DMS 273 (cell line): ENCODE measurements around the gene DYTN.
"Not testable (repeated sequence)": the region's sequence is repeated elsewhere in the genome, so short reads cannot be mapped to it uniquely, and the experiment has no call there.

Experiments used
- DNase-seq: peaks from one replicate; lab custom pipeline; 2025; ENCODE audit not compliant: unreplicated experiment; lab: John Stamatoyannopoulos, UW

The DYTN gene, protein sequence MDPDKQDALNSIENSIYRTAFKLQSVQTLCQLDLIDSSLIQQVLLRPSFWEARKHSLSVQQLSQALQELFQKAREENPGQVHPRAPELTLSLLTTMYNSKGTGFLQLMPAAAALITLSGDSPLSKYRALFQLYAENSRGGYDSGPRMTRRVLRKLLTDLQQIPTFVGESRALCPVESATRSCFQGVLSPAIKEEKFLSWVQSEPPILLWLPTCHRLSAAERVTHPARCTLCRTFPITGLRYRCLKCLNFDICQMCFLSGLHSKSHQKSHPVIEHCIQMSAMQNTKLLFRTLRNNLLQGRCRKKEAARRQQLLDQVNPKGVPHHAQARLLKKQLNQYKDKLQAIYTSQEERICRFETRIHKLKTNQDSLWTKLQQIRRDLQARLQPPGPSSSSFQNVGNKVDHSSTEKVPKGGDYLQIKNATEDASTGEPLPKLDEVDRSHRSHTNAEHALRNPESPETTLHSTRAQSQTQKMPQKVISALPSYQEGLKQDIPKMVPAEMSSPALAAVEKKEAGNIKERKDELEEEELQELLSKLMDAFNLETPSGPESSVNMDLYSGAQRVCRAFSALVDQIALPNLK

DNA sequence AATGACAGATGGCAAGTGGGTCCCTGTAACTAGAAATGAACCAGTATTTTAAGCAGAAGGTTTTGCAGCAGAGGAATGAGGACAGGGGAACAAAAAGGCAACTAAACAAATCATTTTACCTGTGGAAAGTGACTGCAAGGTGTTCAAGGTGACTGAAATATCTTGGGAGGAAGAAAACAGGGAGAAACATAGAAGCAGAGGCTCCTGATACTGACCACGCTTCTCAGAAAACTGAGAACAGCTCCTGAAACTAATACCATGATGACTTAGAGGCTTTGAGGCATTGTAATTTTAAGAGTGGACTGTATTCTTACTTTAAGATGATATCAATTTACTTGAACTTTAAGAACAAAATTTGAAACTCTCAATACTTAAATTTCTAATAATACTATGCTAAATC, at the start of gene DYTN:
TSS of gene DYTN (minus strand) at position 101 of the 400 bp plus-strand sequence. CDS start 117 bp downstream, outside the sequence.
- no peak for DNase-seq

DNA sequence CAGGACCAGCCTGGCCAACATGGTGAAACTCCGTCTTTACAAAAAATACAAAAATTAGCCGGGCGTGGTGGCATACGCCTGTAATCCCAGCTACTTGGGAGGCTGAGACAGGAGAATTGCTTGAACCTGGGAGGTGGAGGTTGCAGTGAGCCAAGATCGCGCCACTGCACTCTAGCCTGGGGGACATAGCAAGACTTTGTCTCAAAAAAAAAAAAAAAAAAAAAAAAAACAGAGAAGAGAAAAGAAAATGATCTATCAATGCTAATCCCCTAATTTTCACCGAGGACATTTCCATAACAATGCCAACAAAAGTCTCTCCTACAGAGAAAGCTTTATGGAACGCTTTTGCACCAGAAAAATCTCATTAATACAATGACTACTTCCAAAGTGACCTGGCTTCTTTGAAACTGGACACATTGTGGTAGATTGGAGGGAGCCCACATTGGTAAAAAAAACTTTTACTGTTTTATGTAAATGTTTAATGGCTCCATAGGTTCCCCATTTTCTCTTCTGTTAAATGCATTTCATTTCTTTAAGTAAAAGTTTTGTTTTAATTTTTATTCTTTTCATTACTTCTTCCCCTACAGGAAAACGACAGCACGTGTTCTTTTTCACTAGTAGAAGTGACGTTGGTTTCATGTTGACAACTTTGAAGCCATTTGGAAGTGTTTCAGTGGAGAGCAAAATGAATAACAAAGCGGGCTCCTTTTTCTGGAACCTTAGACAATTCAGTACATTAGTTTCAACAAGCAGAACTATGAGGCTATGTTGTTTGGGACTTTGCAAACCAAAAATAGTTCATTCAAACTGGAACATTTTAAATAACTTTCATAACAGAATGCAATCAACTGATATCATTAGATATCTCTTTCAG, 48.1 kb upstream of the DYTN start:
- no peak for DNase-seq

DNA sequence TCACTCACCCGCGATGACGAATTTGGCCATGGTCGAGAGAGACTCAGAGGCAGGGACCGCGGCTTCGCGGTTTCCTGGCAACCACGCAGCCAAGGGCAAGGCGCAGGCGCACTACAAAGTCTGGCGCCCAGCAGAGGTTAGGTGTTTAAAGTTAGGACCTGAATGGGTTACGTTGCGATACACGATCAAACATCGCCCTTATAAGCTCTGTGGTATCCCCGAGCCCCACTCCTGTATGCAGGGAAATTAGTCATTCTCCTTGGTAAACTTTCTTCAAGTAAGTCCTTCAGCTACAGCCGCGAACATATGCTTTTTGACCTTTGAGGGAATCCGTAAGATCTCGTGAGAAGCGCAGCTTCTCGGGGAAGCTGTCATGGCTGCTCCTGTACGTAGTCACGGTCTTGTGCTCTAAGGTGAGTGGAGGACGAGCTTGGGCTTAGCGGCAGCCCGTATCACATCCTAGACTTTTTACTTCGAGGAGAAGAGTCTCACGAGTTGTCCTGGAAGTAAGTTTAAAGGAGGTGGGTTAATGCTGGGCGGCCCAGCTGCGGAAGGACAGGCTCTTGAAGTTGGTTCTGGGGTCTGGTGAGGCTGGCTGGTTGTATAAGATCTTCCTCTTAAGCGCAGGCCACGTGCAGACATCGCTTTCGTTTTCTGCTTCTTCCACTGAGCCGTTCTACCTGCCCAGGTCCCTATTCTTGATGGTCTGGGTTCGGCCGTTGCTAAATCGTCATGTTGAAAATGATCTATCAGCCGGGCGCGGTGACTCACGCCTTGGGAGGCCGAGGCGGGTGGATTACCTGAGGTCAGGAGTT, 47.3 kb upstream of the DYTN start, which contains the start of the genes FASTKD2 and MDH1B:
TSS of gene FASTKD2 (plus strand) at position 365 of the 815 bp plus-strand sequence. CDS start 1,088 bp downstream, outside the sequence.
TSS of gene MDH1B (minus strand) at position 87 of the 815 bp plus-strand sequence. CDS start at position 30, 57 bp downstream.
- peak; percentile 91 for DNase-seq

DNA sequence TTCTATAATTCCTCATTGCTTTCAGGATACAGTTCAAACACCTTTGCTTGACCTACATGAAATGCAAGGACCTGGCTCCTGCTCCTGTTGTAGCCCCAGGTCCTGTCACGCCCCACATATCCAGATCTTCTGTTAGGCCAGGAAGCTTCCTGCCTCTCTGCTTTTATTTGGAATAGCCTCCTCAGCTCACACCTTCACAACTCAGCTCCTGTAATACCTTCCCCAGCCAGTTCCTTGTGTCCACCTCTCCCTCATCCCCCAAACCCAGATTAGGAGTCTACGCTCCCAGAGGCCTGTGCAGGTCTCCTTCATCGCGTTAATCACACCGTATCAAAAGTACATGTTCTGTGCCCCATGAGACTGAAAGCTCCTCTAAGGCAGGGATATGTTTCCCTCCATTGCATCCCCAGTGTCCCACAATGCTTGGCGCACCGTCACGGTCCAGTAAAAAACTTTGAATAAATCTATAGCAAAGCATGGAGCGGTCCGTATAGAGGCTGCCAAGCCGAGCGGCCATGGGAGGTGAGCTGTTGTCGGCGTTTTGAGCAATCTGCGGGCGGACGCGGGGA, 46.6 kb upstream of the DYTN start:
- peak; percentile 54 for DNase-seq

DNA sequence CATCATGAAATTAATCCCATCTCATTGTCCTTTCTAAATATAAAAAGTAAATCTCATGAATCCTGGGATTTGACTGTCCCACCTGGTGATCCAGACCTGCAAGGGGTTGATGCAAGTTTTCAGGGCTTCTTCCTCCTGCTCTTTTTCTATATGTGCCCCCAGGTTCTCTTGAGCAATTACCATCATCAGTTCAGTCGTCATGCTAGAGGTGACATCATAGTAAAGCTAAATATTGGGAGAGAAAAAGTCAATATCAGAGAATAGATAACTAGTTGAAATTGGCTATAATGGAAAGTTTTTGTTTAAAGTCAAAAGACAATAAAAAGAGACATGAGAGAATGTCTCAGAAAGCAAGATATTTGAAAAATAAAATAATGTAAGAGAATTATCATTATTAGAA, 38.6 kb upstream of the DYTN start:
- no peak for DNase-seq

DNA sequence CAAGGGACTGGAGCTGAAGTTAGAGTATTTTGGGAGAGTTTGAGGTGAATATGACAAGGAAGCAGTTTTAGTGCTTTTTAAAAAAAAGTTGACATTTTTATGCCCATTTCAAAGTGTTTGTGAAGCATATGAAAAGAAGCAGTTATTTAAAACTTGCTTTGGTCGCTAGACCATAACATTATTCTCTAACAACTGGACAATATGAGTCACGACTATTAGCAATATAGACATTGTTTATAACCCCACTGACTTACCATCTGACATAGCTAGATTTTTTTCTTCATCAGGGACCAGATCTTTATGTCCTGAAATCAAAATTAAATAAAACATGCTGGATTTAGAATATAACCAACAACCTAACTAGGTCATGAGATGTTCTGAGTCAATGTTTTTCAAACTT, 22.6 kb upstream of the DYTN start:
- DNase-seq = no peak

DNA sequence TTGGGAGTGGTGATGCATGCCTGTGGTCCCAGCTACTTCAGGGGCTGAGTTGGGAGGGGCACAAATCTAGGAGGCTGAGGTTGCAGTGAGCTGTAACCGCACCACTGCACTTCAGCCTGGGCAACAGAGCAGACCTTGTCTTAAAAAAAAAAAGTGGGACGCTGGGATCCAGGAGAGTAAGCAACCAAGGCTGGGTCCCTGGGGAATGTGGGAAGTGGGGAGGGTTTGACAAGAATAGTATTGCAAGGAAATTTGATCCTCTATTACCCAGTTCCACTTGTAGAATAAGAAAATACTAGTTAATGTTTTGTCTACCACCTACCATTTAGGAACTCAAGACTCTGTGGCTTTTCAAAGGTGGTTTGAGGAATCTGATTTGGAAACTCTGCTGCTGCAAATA, 21.1 kb upstream of the DYTN start:
- peak; percentile 9 for DNase-seq

DNA sequence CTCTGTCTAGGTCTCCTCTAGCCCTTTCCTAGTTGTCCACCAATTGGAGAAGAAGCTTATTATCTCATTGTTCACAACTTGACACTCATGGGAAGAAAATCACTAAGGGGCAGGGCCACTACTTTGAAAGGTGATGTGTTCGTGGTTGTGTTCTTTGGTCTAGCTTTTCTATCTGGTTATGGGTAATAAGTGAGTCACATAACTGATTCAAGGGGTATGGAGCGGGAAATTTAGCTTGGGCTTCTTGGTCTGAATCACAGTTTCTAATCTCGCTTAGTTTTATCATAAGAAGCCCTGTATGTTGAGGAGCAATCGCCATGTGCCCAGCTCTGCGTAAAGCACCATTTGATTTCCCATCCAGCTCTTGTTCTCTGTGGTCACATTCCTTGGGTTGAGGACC, 18.7 kb upstream of the DYTN start:
- no peak for DNase-seq

DNA sequence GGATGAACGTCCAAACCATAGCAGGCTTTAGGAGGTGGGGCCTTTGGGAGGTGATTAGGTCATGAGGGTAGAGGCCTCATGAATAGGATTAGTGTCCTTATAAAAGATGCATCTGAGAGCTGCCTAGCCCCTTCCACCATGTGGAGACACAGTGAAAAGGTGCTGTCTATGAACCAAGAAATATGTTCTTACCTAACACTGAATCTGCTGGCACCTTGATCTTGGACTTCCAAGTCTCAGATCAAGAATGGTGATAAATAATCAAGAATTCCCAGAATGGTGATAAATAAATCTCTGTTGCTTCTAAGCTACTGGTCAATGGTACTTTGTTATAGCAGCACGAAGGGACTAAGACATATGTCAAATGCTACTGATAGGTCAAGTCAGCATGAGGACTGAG, 15.1 kb upstream of the DYTN start:
- no peak for DNase-seq

DNA sequence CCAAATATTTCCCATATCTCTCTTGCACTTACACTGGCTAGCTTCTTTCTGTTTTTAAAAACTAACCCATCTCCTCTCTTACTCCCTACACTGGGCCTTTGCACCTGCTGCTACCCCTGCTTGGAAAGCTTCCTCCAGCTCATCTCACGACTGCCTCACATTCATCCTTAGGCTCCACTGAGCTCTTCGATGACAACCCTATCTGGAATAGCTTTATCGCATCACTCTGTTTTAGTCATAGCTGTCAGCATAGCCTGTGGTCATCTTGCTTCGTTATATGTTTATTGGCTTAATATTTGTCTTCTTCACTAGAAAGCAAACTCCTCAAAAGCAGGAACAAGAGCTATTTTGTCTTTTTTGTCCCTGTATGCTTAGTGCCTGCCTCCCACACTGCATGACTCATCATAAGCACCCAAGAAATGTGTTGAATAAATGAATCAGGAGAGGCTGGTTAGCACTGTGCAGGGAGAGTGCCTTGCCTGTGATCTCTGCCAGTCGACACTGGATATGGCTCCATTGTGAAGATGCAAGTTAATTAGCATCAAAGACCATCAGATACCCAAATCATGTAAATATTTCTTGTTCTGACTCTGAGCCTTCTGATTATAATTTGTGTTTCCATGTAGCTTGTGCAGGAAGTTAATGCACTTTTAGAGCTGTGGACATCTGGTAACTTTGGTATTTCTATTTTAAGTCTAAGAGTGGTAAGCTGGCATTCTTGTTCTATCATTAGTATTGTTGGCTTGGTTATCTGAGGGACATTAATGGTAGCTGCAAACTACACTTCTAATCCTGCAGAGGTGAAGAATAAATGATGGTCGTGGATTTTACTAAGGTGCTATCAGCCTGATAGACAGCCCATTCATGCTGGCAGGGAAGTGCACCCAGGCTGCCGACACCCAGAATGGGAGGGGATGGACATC, 10.3 kb upstream of the DYTN start:
- no peak for DNase-seq

DNA sequence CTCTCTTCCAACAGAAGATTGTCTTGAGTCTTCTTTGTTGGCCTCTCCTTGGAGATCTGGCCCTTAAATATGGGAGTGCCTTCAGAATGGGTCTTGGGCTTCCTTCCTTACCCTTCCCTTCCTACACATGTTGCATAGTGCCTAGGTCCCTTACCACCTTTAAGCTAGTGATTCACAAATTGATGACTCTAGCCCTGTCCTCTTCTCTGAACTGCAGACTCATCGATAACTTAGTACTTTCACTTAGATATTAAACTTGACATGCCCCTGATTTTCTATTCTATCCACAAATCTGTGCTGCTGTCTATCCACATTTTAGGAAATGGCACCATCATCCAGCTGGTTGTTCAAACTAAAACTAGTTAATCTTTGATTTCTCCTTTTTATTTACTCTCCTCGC, 9.1 kb upstream of the DYTN start:
- no peak for DNase-seq

DNA sequence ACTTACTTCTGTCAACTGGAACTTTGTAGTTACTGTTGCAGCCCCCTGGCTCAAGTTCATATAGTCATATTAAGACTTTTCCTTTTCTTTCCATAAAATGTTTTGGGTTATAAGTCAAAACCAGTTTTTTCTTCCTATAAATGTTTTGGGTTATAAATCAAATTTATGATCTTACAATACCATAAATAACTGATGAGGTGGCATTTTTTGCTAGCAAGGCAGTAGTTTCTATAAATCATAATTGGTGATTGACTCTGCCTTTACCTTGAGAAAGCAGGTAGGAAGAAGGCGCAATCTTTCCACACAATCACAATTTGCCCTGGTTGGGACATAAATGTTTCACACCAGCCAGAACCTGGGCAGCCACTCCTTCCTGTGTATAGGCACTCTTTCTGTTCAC, 5.1 kb upstream of the DYTN start:
- DNase-seq = no peak

DNA sequence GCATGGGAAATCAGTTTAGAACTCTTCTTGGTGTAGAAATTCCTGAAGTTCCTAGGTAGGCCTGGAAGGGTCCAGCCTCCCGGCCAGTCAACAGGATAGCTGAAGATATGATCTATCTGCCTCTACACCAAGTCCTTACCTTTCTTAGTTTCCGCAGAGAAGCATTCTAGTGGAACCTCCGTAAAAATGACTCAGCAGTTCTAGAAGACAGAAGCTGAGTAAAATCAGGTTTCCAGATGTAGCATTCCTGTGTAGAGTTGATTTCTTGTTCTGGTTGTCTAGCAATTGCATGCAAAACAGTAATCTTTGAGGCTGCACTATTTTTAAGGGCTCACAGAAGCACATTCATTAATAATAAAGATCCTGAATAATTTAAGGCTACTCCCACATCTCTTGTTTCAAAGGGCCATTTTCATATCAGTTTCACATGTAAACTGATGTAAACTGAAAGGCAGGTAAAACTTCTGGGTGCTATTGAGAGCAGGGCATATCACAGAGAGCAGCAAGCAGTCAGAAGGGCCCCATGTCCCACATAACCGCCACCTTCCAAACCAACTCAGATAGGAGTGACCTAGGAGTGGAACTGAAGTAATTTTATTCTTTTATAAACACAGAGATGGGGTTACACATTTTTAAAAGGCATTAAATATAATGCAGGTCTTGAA, 3.2 kb upstream of the DYTN start:
- DNase-seq = no peak

DNA sequence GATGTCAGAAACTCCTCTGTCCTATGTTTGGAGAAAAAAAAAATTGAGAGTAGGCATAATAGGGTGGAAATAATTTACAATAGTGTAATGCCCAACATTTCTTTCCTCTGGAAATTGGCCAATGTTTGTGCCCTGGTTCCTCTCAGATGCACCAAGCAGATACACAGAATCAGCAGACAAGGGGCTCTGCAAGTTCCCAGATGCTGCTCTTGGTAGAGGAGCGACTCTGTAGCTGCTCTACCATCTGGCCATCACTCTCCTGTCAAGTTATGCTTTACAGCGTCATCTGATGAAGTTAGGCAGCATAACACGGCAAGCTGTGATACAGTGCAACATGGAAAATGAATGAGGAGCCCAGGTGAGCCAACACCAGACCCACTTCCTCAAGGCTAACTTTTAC, 1.6 kb downstream of the DYTN start:
- DNase-seq = peak; percentile 84

DNA sequence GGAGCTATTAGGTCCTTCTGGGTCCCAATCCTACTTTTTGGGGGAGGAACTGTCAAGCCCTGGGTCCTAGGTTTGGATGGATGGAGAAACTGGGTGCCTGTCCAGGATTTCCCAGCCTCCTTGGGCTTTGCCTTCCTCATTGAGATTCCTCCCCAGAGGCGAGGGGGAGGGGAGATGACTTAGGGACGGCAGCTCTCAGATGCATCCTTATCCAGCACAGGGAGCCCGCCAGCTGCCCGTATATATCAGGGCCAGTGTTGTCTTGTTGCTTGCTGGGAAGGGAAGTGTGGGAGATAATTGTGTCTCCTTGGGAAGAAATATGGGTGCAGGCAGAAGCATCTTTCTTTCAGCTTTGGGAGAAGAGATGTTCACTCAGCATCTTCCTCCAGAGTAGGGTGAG, 3.0 kb downstream of the DYTN start:
- not testable (repeated sequence) for DNase-seq

DNA sequence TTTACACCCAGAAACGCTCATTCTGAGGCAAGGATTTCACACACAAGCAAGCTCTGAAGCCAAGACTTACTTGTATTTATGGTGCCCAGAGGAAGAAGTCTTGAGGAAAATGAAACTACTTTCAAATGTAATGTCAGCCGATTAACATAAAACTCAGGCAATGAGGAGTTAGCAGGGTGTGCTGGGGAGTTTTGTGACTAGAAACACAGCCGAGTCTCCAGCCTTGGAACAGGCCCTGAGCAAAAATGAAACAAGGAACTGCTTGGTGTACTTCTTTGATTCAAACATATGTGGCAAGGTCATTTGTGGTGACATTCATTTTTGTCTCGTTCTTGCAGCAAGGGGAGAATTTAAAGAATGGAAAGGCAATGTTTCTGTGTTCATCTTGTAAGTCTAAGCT, 4.5 kb downstream of the DYTN start:
- no peak for DNase-seq

DNA sequence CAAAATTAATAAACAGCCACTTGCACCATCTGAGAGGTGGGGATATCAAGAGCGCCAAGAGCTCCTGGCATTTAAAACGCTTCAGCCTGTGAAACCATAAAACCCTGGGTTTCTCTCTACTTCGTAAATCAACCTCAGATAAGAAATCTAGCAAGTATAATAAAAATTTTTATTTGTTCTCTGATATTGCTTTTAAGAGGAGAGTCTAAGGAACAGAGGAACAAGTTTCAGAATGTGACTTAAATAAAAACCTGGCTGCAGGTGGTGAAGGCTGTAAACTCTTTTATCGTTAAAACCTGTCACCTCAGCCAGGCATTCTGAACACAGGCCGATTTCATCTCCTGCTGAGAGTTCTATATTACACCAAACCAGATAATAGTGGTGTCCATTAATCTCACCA, 9.9 kb downstream of the DYTN start:
- DNase-seq = no peak

DNA sequence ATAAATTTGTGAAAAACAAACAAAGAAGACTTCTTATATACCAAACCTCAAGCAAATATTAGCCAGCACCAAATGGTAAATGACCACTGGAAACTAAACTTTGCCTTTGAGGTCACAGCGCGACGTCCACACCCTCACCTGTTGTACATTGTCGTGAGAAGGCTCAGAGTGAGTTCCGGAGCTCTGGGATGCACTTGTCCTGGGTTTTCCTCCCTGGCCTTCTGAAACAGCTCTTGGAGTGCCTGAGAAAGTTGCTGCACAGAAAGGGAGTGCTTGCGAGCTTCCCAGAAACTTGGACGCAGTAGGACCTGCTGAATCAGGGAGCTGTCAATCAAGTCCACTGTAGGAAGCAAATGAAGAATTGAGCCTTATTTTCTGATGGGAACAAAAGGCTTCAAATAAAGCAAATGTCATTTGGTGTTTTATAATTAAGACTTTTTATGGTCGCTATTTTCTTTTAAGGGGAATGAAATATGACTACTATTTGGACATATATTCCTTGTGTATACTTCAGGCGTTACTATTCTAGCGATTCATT, 11.0 kb downstream of the DYTN start:
- DNase-seq = no peak
